MM.1S (cell line): Measurements from ENCODE around the gene IFI35.

Source experiments
- DNase-seq: peaks from one replicate; pipeline ENCODE4 v3.0.0-alpha.2; 2015
- H2AFZ ChIP-seq: fragments of 300-600 bp; sonication (generic); 2 replicates; pipeline ENCODE4 v1.6.0; 2016; ENCODE audit warnings: antibody characterized with exemption, low read length
- H3F3A ChIP-seq: fragments of 300-600 bp; sonication (generic); 2 replicates; pipeline ENCODE4 v1.6.1; 2016; ENCODE audit warnings: mild to moderate bottlenecking, antibody characterized with exemption, low read length, moderate library complexity, mixed read lengths; ENCODE audit not compliant: insufficient read depth
- H3K27ac ChIP-seq: fragments of 300-600 bp; sonication (generic); 2 replicates; pipeline ENCODE4 v1.5.1; 2016; ENCODE audit warnings: mild to moderate bottlenecking, low read length
- H3K27me3 ChIP-seq: fragments of 300-600 bp; sonication (generic); replicated peaks from 2 replicates; pipeline ENCODE4 v1.6.0; 2016; ENCODE audit warnings: low read length; ENCODE audit not compliant: insufficient read depth
- H3K36me3 ChIP-seq: fragments of 300-600 bp; sonication (generic); replicated peaks from 2 replicates; pipeline ENCODE4 v1.6.1; 2016; ENCODE audit warnings: mild to moderate bottlenecking, low read length, mixed read lengths; ENCODE audit not compliant: insufficient read depth
- H3K4me1 ChIP-seq: fragments of 300-600 bp; sonication (generic); 2 replicates; pipeline ENCODE4 v1.6.1; 2016; ENCODE audit warnings: low read length, mixed read lengths
- H3K4me2 ChIP-seq: fragments of 300-600 bp; sonication (generic); 2 replicates; pipeline ENCODE4 v1.6.0; 2016; ENCODE audit warnings: low read depth, low read length
- H3K4me3 ChIP-seq: fragments of 300-600 bp; sonication (generic); 2 replicates; pipeline ENCODE4 v1.5.1; 2016; ENCODE audit warnings: low read length, mixed read lengths
- H3K79me2 ChIP-seq: fragments of 300-600 bp; sonication (generic); 2 replicates; pipeline ENCODE4 v1.6.1; 2016; ENCODE audit warnings: mixed run types, low read length, mixed read lengths
- H3K9ac ChIP-seq: fragments of 300-600 bp; sonication (generic); 2 replicates; pipeline ENCODE4 v1.6.1; 2016; ENCODE audit warnings: low read length, mixed read lengths
- H3K9me2 ChIP-seq: fragments of 300-600 bp; sonication (generic); replicated peaks from 2 replicates; pipeline ENCODE4 v1.6.1; 2016; ENCODE audit warnings: mild to moderate bottlenecking, low read length, mixed read lengths; ENCODE audit not compliant: insufficient read depth
- H3K9me3 ChIP-seq: fragments of 300-600 bp; sonication (generic); replicated peaks from 2 replicates; pipeline ENCODE4 v1.6.1; 2016; ENCODE audit warnings: mild to moderate bottlenecking, low read length, mixed read lengths; ENCODE audit not compliant: insufficient read depth
- H4K20me1 ChIP-seq: fragments of 300-600 bp; sonication (generic); 2 replicates; pipeline ENCODE4 v1.6.1; 2016; ENCODE audit warnings: mild to moderate bottlenecking, low read length, moderate library complexity, mixed read lengths; ENCODE audit not compliant: insufficient read depth
- EZH2 ChIP-seq: fragments of 300-600 bp; sonication (generic); optimal IDR thresholded peaks from 2 replicates; pipeline ENCODE3; 2017; ENCODE audit warnings: low read depth, mild to moderate bottlenecking, antibody characterized with exemption, low read length, mixed read lengths
- EZH2phosphoT487 ChIP-seq: fragments of 300-600 bp; sonication (generic); IDR thresholded peaks from 2 replicates; pipeline ENCODE4 v1.6.1; 2018; ENCODE audit warnings: antibody characterized with exemption, low read length
- TF ChIP-seq, protein P1 (sequence below): fragments of 300-600 bp; sonication (generic); IDR thresholded peaks from 2 replicates; pipeline ENCODE4 v1.5.1; 2016; ENCODE audit warnings: antibody characterized with exemption, low read length, mixed read lengths

IFI35 gene

DNA sequence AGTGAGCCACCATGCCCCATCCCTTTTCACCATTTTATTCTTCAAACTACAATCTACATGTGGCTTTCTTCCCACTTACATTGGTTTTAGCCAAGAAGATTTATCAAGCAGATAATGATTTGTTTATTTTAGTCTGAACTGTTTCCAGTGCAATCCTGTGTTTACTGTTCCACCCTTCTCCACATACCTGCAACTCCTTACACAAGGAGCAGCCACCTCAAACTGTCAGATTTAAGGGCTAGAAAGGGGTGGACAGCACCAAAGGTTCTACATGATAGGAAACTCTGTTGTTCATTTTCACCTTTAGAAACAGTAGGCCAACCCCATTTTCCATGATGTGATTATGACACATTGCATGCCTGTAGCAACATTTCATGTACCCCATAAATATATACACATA is 24.3 kb upstream of the IFI35 start:
- H3K4me1 ChIP-seq = peaks cover 13% of the 10 kb centered on the region
- H3K9ac ChIP-seq = no peak overlapping the region
- H3K27me3 ChIP-seq = no peaks in the 10 kb centered on the region
- H3K4me2 ChIP-seq = no peak overlapping the region
- H3F3A ChIP-seq = peaks cover 11% of the 10 kb centered on the region
- DNase-seq = no peak
- no peaks in the 10 kb centered on the region for H3K9me2 ChIP-seq
- H2AFZ ChIP-seq = no peak overlapping the region
- no peaks in the 10 kb centered on the region for H3K9me3 ChIP-seq
- TF ChIP-seq, protein P1, sequence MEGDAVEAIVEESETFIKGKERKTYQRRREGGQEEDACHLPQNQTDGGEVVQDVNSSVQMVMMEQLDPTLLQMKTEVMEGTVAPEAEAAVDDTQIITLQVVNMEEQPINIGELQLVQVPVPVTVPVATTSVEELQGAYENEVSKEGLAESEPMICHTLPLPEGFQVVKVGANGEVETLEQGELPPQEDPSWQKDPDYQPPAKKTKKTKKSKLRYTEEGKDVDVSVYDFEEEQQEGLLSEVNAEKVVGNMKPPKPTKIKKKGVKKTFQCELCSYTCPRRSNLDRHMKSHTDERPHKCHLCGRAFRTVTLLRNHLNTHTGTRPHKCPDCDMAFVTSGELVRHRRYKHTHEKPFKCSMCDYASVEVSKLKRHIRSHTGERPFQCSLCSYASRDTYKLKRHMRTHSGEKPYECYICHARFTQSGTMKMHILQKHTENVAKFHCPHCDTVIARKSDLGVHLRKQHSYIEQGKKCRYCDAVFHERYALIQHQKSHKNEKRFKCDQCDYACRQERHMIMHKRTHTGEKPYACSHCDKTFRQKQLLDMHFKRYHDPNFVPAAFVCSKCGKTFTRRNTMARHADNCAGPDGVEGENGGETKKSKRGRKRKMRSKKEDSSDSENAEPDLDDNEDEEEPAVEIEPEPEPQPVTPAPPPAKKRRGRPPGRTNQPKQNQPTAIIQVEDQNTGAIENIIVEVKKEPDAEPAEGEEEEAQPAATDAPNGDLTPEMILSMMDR = no peak
- TF ChIP-seq EZH2 (no peak), EZH2phosphoT487 (no peak)
- H4K20me1 ChIP-seq = no peaks in the 10 kb centered on the region
- H3K4me3 ChIP-seq = no peak overlapping the region
- H3K36me3 ChIP-seq = no peaks in the 10 kb centered on the region
- no peak overlapping the region for H3K27ac ChIP-seq
- peaks cover 46% of the 10 kb centered on the region for H3K79me2 ChIP-seq

DNA sequence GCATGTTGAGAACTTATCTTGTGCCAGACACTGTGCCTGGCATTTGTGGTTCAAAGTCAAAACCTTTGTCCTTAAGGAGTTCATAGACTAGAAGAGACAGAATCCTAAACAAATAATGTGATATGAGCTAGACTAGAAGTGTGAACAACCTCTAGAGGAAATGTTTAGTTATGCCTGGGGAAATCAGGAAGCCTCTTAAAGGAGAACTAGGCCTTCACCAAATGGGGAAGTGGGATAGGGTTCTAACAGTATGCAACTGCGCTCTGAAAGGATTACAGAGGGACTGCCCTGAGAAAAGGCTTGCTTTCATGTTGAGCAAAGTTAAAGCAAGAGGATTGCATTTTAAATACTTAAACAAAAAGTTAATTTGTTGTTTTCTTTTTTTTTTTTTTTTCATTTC is 21.4 kb upstream of the IFI35 start:
- H3K27ac ChIP-seq = no peak overlapping the region
- H4K20me1 ChIP-seq = no peaks in the 10 kb centered on the region
- TF ChIP-seq EZH2 = no peak
- TF ChIP-seq, protein P1 = no peak
- TF ChIP-seq EZH2phosphoT487 = no peak
- H3K4me2 ChIP-seq = no peak overlapping the region
- no peak overlapping the region for H3K4me3 ChIP-seq
- no peak overlapping the region for H3K9ac ChIP-seq
- H3K9me3 ChIP-seq = no peaks in the 10 kb centered on the region
- no peak for DNase-seq
- peaks cover 9% of the 10 kb centered on the region for H3F3A ChIP-seq
- H2AFZ ChIP-seq = no peak overlapping the region
- H3K4me1 ChIP-seq = 0 out of 2 replicates have a peak, but pooled peaks cover 4% of the 10 kb centered on the region
- H3K79me2 ChIP-seq = peaks cover 46% of the 10 kb centered on the region
- H3K9me2 ChIP-seq = no peaks in the 10 kb centered on the region
- no peaks in the 10 kb centered on the region for H3K27me3 ChIP-seq
- peaks cover 5% of the 10 kb centered on the region; the same call in 1 of the 2 replicates for H3K36me3 ChIP-seq

DNA sequence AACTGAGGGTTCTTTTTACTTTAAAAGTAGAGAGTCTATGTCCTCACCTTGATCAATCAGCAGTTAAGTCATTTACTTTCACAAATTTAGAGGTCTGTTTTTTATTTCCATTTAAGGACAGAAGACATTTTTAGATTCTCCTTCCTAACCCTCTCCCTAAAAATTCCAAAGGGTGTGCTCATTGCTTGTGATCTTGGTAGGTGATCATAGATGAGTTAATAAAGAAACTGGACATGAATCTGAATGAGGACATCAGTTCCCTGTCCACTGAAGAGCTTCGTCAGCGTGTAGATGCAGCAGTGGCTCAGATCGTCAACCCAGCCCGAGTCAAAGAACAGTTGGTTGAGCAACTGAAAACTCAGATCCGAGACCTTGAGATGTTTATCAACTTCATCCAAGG is 17.4 kb upstream of the IFI35 start:
- Histone ChIP-seq H2AFZ (no peak overlapping the region), H3K4me3 (no peak overlapping the region), H4K20me1 (no peaks in the 10 kb centered on the region), H3K9ac (no peak overlapping the region), H3K4me2 (no peak overlapping the region), H3K9me2 (no peaks in the 10 kb centered on the region), H3F3A (no peaks in the 10 kb centered on the region), H3K9me3 (no peaks in the 10 kb centered on the region), H3K79me2 (peaks cover 18% of the 10 kb centered on the region), H3K36me3 (peaks cover 16% of the 10 kb centered on the region), H3K27ac (no peak overlapping the region), H3K27me3 (no peaks in the 10 kb centered on the region), H3K4me1 (no peaks in the 10 kb centered on the region)
- TF ChIP-seq EZH2phosphoT487 (no peak), EZH2 (no peak)
- TF ChIP-seq, protein P1 = no peak
- no peak for DNase-seq
